ENCODE measurements around the gene ITGB8.

- TF ChIP-seq, protein P1, sequence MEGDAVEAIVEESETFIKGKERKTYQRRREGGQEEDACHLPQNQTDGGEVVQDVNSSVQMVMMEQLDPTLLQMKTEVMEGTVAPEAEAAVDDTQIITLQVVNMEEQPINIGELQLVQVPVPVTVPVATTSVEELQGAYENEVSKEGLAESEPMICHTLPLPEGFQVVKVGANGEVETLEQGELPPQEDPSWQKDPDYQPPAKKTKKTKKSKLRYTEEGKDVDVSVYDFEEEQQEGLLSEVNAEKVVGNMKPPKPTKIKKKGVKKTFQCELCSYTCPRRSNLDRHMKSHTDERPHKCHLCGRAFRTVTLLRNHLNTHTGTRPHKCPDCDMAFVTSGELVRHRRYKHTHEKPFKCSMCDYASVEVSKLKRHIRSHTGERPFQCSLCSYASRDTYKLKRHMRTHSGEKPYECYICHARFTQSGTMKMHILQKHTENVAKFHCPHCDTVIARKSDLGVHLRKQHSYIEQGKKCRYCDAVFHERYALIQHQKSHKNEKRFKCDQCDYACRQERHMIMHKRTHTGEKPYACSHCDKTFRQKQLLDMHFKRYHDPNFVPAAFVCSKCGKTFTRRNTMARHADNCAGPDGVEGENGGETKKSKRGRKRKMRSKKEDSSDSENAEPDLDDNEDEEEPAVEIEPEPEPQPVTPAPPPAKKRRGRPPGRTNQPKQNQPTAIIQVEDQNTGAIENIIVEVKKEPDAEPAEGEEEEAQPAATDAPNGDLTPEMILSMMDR (conservative IDR thresholded peaks at IDR 0.05; ENCODE audit: low read depth, low read length) = no peak
- no peak for TF ChIP-seq EZH2phosphoT487 (IDR thresholded peaks at IDR 0.05; ENCODE audit: borderline replicate concordance, low read length)
These were observed 101.4 kb downstream of the ITGB8 start for GRCh38 chr7:20432071-20432470.
